Left ventricle myocardium inferior (tissue), 1 donor: ENCODE results near the gene NEAT1. TPM values are rescaled to one million over a fixed set of nuclear protein-coding genes. Genes with fewer than 3 reads are reported as not detected.

Experiments
- DNase-seq: peaks from one replicate; pipeline ENCODE4 v3.0.0-alpha.2; 2020
- H3K27ac ChIP-seq: fragments of 200-600 bp; replicated peaks from 2 replicates; pipeline ENCODE4 v1.8.0; 2021
- H3K27me3 ChIP-seq: fragments of 200-600 bp; 2 replicates; pipeline ENCODE4 v1.8.0; 2021; ENCODE audit warnings: low read depth
- H3K36me3 ChIP-seq: fragments of 200-600 bp; 2 replicates; pipeline ENCODE4 v1.8.0; 2021
- H3K4me1 ChIP-seq: fragments of 200-600 bp; 2 replicates; pipeline ENCODE4 v1.8.0; 2021
- H3K4me3 ChIP-seq: fragments of 200-600 bp; 2 replicates; pipeline ENCODE4 v1.8.0; 2021; ENCODE audit warnings: mild to moderate bottlenecking, moderate library complexity
- H3K9me3 ChIP-seq: fragments of 200-600 bp; replicated peaks from 2 replicates; pipeline ENCODE4 v1.8.0; 2021
- intact Hi-C: fragments of 100-400 bp; cut with micrococcal nuclease; formaldehyde crosslinking; loops from one replicate; pipeline ENCODE4 v1.11.0; 2022
- long read RNA-seq: library from polyadenylated mRNA; unstranded; transcript quantifications from one replicate; pipeline ENCODE4 v2.0.0, GENCODE V29; 2021
- total RNA-seq: library from RNA; stranded (reverse); fragmentation: NEBNext Ultra II Directional; extraction: Animal tissue kit (Norgen Biotek cat#: 25700); gene quantifications from one replicate; pipeline ENCODE4 v1.2.1, GENCODE V29; 2021
- TF ChIP-seq, protein P1 (sequence below): fragments of 200-600 bp; IDR thresholded peaks from 2 replicates; pipeline ENCODE4 v1.8.0; 2021; ENCODE audit warnings: antibody characterized with exemption, mild to moderate bottlenecking, borderline replicate concordance
- donor health status: DM: no; HTN: yes; CAD: no; lungs with severe emphysema.

NEAT1 gene
- 405 TPM for total RNA-seq
- long read RNA-seq, full-length matches to known transcripts: 107 of 107 reads
- long read RNA-seq, partial matches to known transcripts: 0 of 107 reads
- long read RNA-seq, other reads (novel, unspliced or antisense): 0 of 107 reads

DNA sequence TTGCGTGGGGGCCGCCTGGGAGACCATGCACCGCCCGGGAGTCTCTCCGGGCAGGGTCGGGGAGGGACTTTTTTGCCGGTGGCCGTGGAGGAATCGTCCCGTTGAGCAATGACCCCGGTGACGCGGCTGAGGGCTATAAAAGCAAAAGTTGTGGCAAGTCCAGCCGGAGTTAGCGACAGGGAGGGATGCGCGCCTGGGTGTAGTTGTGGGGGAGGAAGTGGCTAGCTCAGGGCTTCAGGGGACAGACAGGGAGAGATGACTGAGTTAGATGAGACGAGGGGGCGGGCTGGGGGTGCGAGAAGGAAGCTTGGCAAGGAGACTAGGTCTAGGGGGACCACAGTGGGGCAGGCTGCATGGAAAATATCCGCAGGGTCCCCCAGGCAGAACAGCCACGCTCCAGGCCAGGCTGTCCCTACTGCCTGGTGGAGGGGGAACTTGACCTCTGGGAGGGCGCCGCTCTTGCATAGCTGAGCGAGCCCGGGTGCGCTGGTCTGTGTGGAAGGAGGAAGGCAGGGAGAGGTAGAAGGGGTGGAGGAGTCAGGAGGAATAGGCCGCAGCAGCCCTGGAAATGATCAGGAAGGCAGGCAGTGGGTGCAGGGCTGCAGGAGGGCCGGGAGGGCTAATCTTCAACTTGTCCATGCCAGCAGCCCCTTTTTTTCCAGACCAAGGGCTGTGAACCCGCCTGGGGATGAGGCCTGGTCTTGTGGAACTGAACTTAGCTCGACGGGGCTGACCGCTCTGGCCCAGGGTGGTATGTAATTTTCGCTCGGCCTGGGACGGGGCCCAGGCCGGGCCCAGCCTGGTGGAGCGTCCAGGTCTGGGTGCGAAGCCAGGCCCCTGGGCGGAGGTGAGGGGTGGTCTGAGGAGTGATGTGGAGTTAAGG is at the start of gene NEAT1:
Gene NEAT1 (plus strand): TSS at position 166 of the 883 bp plus-strand sequence.
- H3K27me3 ChIP-seq: no peaks in the 10 kb centered on the region
- H3K4me3 ChIP-seq: peak within 1 kb of the TSS; percentile 80
- TF ChIP-seq, protein P1, sequence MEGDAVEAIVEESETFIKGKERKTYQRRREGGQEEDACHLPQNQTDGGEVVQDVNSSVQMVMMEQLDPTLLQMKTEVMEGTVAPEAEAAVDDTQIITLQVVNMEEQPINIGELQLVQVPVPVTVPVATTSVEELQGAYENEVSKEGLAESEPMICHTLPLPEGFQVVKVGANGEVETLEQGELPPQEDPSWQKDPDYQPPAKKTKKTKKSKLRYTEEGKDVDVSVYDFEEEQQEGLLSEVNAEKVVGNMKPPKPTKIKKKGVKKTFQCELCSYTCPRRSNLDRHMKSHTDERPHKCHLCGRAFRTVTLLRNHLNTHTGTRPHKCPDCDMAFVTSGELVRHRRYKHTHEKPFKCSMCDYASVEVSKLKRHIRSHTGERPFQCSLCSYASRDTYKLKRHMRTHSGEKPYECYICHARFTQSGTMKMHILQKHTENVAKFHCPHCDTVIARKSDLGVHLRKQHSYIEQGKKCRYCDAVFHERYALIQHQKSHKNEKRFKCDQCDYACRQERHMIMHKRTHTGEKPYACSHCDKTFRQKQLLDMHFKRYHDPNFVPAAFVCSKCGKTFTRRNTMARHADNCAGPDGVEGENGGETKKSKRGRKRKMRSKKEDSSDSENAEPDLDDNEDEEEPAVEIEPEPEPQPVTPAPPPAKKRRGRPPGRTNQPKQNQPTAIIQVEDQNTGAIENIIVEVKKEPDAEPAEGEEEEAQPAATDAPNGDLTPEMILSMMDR: no peak
- peak; percentile 97 for DNase-seq
- H3K4me1 ChIP-seq: peaks cover 87% of the 10 kb centered on the region
- H3K27ac ChIP-seq: peak within 1 kb of the TSS; percentile 100
- H3K9me3 ChIP-seq: no peaks in the 10 kb centered on the region
- H3K36me3 ChIP-seq: peaks cover 48% of the 10 kb centered on the region
- intact Hi-C loops: loop anchor here (5.0 kb wide), 1 partner anchor 79 kb away; no protein-coding TSS in a partner anchor

DNA sequence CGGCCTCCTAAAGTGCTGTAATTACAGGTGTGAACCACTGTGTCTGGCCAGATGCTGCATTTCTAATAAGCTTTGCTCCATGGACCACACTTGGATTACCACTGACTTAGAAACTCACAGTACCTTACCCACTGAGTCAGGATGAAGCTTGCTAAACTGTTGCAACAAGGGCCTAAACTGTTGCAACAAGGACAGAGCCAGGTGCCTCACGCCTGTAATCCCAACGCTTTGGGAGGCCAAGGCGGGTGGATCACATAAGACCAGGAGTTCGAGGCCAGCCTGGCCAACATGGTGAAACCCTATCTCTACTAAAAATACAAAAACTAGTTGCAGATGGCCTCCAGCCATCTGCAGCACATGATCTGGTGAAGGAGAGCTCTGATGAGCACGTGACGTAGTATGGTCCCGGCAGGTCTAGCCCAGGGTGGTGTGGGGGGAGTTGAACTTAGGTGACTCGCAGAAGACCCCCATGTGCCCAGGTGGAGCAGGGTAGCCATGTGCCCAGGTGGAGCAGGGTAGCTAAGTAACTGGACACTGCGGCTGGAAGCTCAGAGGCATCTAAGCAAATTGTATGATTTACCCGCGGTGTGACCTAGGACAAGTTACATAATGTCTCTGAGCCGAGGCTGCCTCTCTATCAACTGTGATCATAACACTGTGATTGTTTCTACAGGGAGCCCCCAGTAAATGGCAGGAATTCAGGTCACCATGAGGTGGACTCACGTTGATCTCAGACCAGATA is 48.6 kb upstream of the NEAT1 start:
- Histone ChIP-seq H3K4me3 (no peak overlapping the region), H3K4me1 (peaks cover 34% of the 10 kb centered on the region), H3K27ac (no peak overlapping the region), H3K27me3 (no peaks in the 10 kb centered on the region), H3K9me3 (no peaks in the 10 kb centered on the region), H3K36me3 (no peaks in the 10 kb centered on the region)
- intact Hi-C loops: loop anchor here (5.0 kb wide), 1 partner anchor 143 kb away; no protein-coding TSS in a partner anchor
- TF ChIP-seq, protein P1: no peak
- no peak for DNase-seq

DNA sequence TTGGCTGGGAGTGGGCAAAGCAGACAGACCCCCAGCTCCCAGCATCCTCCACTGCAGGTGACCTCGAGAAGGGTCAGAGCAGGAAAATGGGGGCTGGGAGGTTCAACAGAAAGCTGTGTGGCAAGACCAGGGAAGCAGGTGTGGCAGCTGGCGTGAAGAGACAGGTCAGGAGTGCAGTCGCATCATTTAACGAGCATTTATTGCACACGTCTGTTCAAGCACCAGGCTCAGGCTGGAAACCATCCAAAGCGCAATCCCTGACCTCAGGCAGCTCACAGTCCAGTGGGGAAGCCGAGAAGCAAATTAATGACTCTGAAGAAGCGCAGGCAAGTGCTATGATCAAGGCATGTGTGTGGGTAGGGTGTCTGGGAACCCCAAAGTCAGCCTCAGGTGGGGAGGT is 47.6 kb upstream of the NEAT1 start:
- H3K36me3 ChIP-seq: no peaks in the 10 kb centered on the region
- TF ChIP-seq, protein P1: no peak
- no peak overlapping the region for H3K27ac ChIP-seq
- H3K4me3 ChIP-seq: no peak overlapping the region
- intact Hi-C loops: no loop called here
- no peak for DNase-seq
- H3K4me1 ChIP-seq: peaks cover 34% of the 10 kb centered on the region
- H3K9me3 ChIP-seq: no peaks in the 10 kb centered on the region
- H3K27me3 ChIP-seq: no peaks in the 10 kb centered on the region

DNA sequence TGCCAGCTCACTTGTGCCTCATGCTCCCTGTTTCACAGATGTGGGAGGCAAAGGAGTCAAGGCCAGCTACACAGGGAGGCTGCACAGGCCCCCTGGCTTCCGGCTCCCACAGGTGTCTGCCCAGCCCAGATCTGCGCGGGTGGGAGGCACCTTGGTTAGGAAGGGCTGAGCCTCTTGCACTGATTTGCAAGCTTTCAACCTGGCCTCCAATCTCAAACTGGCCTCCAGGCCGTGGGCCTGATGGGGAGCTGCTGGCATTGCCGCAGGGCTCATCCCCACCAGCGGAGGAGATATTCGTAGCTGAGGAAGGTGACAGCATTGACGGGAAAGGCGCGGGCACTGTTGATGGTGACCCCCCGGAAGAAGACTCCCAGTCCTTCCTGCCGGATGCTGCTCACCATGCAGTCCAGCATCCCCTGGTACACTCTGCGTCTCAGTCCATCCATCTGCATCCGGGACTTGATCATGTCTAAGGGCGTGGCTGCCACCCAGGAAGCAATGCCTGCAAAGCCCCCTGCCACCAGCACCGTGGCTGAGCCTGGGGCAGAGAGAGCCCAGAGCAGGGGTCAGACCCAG is 46.4 kb upstream of the NEAT1 start:
- Histone ChIP-seq H3K9me3 (no peaks in the 10 kb centered on the region), H3K4me3 (no peak overlapping the region), H3K4me1 (peaks cover 33% of the 10 kb centered on the region), H3K27ac (no peak overlapping the region), H3K36me3 (no peaks in the 10 kb centered on the region), H3K27me3 (no peaks in the 10 kb centered on the region)
- DNase-seq: no peak
- TF ChIP-seq, protein P1: no peak
- intact Hi-C loops: no loop called here

DNA sequence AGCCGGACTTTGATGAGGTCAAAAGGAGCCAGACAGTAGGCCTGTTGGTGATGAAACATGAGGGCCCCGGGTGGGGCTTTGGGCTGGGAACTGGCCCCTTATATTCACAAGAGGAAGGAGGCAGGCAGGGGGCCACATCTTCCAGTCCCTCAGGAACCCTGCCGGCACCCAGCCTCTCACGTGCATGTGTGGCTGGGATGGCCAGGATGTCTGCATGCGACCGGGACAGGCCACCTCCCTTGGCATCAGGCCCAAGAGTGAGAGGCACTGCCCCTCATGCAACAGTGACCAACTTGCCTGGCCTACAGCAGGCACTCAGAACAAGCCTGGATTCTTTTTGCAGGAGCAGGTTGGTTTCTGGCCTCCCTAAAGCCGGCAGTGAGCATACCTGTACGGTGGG is 45.6 kb upstream of the NEAT1 start:
- Histone ChIP-seq H3K9me3 (no peaks in the 10 kb centered on the region), H3K4me1 (peaks cover 33% of the 10 kb centered on the region), H3K36me3 (no peaks in the 10 kb centered on the region), H3K27ac (no peak overlapping the region), H3K4me3 (no peak overlapping the region), H3K27me3 (no peaks in the 10 kb centered on the region)
- intact Hi-C loops: no loop called here
- TF ChIP-seq, protein P1: no peak
- no peak for DNase-seq
